Measurements from ENCODE around the gene LHB.
"Not testable (repeated sequence)": the region's sequence is repeated elsewhere in the genome, so short reads cannot be mapped to it uniquely, and the experiment has no call there.

Gene LHB

DNA sequence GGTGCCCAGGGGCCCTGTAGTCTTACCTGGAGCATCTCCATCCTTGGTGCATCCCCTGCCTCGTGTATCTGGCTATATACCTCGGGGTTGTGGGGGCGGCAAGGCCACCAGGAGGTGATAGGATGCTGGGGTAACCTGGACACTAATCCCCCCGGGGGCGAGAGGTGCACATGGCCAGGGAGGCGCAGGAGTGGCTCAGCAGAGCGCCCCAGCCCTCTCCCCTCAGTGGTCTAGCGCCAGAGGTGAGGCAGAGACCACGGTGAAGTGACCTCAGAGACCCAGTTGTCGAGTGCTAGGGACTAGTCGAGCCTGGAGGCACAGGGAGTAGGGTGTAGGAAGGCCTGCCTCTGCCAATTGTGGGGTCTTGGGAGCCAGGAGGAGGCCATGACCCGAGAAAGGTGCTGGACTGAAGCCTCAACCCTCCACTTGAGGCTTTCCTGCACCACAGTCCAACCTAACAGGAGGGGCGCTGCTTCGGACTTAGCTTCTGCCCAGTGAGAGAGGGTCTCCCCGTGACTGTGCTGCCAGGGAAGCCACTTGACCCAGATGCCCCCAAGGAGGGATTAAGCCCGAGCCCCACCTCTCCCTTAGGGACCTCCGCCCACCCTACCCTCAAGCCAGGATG lies at the start of gene LHB:
Gene LHB (minus strand): TSS at position 51 of the 625 bp plus-strand sequence. CDS start 10 bp downstream, at position 41.
- DNase-seq: no peak

GRCh38 chr19:49065905-49066512 lies 49.1 kb upstream of the LHB start:
- no peak for DNase-seq

- DNase-seq: no peak
Observed at GRCh38 chr19:49064768-49065611, 48.1 kb upstream of the LHB start, which contains the start of gene NTF4. TSS of gene NTF4 (minus strand) at chr19:49064818. CDS start at chr19:49061997, 2,821 bp downstream.

GRCh38 chr19:49064029-49064629 lies 47.2 kb upstream of the LHB start:
- no peak for DNase-seq

DNA sequence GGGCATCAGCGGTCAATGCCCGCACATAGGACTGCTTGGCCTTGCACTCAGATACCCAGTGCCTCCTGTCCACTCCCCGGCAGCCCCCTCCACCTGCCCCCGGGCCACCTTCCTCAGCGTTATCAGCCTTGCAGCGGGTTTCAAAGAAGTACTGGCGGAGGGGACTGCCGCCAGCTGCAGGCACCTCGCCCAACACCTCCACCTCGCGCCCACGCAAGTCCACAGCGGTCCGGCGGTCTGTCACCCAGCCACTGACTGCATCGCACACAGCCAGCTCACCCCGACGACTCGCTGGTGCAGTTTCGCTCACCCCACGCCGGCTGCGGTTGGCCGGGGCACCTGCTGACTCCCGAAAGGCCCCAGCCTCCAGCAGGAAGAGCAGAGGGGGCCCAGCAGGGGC lies 44.6 kb upstream of the LHB start:
- DNase-seq: no peak

DNA sequence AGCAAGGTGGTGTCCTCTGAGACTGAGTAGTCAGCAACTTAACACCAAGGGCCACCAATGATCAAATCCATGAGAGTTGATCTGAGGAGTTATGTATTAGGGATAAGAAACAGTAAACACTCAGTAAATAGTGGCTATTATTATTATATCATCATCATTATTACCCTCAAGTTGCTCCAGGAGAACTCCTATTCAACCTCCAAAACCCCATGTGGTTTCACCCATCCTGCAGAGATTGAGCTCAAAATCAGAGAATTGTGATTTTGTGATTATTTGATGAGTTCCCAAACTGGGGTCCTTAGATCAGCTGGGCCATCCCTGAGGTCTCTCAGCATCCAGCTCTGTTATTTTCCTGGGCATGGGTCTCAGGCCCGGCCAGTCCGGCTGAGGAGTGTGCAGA lies 44.1 kb upstream of the LHB start:
- DNase-seq: no peak

DNA sequence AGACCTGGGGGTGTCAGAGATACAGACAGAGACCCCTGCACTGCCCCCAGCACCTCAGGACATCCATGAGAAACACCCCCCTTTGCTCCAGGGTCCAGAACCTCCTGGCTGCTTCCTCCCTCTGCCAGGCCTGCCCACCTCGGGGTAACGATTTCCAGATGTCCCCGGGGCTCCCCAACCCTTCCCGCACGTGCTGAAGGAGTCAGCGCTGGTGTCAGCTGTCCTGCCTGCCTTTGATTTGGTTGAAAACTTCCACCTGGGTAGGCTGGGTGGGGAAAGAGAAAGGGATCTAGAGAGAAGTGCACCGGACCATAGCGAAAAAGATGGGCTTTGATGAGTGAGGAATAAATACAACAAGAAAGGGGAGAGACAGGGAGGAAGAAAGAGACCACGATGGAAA lies 42.2 kb upstream of the LHB start:
- no peak for DNase-seq

GRCh38 chr19:49058562-49058961 lies 41.7 kb upstream of the LHB start:
- DNase-seq: peak in 1 of 58 donors; percentile 10

GRCh38 chr19:49057636-49058234 lies 40.8 kb upstream of the LHB start, which contains the start of gene CGB7:
TSS of gene CGB7 (minus strand) at chr19:49057749. CDS start at chr19:49055375, 2,374 bp downstream.
- peak in 5 of 58 donors; percentile 1 to 6 (median 4) for DNase-seq

GRCh38 chr19:49056902-49057596 lies 40.2 kb upstream of the LHB start:
- DNase-seq: not testable (repeated sequence)

DNA sequence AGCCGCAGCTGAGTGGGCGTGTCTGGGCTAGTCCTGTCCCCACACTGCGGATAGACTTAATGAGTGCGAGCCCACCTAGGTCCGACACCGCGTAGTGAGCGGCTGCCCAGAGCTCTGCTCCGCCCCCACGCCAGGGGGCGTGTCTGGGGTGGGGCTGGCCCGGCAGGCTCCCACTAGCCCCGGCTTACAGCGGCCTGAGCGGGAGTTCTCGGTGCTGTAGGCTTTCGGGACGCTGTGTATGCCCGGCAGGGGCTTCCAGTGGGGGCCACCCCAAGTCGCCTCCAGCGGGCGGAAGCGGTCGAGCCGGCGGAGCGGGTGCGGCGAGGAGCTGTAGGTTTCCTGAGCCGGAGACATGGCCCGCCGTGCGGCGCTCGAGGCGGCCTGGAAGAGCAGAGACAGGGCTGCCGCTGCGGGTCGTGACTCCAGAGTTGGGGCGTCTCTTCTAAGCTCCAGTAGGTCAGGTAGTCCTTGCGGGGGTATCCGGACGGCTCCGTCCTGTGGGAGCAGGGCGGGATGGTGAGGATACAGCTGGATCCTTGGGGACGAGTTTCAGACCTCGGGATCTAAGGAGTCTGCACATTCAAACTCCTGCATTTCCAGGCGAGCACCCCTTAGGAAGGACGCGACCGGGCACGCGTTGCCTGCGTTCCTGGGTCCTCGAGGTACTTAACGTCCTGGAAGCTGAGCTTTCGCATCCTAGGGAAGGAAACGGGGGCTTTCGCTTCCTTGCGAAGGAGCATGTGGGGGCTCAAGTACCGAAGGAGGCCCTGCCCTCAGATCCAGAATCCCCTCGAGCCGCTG lies 39.4 kb upstream of the LHB start:
- DNase-seq: peak in 6 of 58 donors; percentile 0 to 13 (median 5)

DNA sequence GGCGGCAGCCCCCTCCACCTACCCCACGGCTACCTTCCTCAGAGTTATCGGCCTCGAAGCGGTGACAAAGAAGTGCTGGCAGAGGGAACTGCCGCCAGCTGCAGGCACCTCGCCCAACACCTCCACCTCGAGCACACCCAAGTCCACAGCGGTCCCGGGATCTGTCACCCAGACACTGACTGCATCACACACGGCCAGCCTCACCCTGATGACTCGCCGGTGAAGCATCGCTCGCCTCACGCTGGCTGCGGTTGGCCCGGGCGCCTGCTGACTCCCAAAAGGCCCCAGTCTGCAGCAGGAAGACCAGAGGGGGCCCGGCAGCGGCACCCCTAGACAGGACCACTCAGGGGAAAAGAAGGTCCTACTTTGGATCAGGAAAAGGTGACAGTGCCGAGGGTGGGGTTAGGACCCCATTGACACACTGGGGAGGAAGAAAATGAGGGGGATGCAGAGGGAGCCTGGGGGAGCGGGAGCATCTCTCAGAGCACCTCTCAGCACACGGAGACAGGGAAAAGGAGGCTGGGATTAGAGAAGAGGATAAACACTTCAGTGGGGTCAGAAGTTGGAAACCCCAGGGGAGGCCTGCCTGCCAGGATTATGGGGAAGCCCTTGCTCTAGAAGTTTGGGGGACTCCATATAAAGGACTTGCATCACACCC lies 33.6 kb upstream of the LHB start:
- DNase-seq: not testable (repeated sequence)

DNA sequence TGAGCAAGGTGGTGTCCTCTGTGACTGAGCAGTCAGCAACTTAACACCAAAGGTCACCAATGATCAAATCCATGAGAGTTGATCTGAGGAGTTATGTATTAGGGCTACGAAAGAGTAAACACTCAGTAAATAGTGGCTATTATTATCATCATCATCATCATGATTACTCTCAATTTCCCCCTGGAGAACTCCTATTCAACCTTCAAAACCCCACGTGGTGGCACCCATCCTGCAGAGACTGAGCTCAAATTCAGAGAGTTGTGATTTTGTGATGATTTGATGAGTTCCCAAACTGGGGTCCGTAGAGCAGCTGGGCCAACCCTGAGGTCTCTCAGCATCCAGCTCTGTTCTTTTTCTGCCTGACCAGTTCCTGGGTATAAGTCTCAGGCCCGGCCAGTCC lies 32.9 kb upstream of the LHB start:
- not testable (repeated sequence) for DNase-seq

DNA sequence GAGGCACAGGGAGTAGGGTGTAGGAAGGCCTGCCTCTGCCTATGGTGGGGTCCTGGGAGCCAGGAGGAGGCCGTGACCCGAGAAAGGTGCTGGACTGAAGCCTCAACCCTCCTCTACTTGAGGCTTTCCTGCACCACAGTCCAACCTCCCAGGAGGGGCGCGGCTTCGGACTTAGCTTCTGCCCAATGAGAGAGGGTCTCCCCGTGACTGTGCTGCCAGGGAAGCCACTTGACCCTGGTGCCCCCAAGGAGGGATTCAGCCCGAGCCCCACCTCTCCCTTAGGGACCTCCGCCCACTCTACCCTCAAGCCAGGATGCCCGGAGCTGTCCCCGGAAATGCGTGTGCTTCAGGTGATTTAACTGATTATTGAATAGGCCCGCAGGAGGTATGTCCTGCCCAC lies 32.1 kb upstream of the LHB start, which contains the start of gene CGB8:
Gene CGB8 (minus strand): TSS at position 101 of the 400 bp plus-strand sequence. CDS start 372 bp downstream, outside the sequence.
- not testable (repeated sequence) for DNase-seq

GRCh38 chr19:49043548-49043947 lies 26.7 kb upstream of the LHB start, which contains the start of gene CGB5:
TSS of gene CGB5 (plus strand) at chr19:49043848. CDS start at chr19:49044210, 362 bp downstream.
- not testable (repeated sequence) for DNase-seq

DNA sequence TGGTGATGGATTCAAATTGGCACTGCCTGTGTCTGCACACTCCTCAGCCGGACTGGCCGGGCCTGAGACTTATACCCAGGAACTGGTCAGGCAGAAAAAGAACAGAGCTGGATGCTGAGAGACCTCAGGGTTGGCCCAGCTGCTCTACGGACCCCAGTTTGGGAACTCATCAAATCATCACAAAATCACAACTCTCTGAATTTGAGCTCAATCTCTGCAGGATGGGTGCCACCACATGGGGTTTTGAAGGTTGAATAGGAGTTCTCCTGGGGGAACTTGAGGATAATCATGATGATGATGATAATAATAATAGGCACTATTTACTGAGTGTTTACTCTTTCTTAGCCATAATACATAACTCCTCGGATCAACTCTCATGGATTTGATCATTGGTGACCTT lies 25.8 kb upstream of the LHB start:
- not testable (repeated sequence) for DNase-seq

DNA sequence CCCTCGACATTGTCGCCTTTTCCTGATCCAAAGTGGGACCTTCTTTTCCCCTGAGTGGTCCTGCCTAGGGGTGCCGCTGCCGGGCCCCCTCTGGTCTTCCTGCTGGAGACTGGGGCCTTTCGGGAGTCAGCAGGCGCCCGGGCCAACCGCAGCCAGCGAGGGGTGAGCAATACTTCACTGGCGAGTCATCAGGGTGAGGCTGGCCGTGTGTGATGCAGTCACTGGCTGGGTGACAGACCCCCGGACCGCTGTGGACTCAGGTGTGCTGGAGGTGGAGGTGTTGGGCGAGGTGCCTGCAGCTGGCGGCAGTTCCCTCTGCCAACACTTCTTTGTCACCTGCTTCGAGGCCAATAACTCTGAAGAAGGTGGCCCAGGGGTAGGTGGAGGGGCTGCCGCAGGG lies 25.3 kb upstream of the LHB start:
- no peak for DNase-seq

GRCh38 chr19:49039736-49040135 lies 22.8 kb upstream of the LHB start:
- not testable (repeated sequence) for DNase-seq
